ENCODE measurements around the gene GAL3ST1.
A peak's percentile ranks its signal among the peaks of the same experiment; 100 is the strongest.

The GAL3ST1 gene

DNA sequence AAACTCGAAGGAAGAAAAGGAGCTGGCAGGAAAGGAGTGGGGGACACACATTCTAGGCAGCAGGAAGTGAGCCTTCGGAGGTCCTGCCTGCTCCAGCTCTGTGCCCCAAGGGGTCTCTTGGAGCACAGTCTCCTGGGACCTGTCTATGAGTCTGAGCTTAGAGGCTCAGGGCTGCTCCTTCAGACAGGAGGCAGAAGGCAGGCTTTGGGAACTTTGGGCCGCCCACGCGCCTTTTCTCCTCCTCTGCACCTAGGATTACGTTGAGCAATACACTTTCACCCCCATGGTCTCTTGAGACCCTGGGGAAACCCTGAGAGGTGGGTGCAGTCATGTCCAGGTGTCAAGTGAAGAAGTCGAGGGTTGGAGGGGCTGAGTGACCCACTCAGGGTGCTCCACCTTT is 33.5 kb upstream of the GAL3ST1 start:
- Histone ChIP-seq H3K27ac (no peak overlapping the region), H3K4me1 (peaks cover 4% of the 10 kb centered on the region), H3K4me2 (ENCODE audit: low read length) (no peak overlapping the region), H3K36me3 (ENCODE audit: control insufficient read depth, insufficient read depth, low read length) (no peaks in the 10 kb centered on the region), H2AFZ (no peak overlapping the region), H3K9ac (no peak overlapping the region), H3K27me3 (ENCODE audit: control insufficient read depth, insufficient read depth, low read length) (no peaks in the 10 kb centered on the region), H3K79me2 (no peaks in the 10 kb centered on the region), H3K9me3 (ENCODE audit: control insufficient read depth, low read length) (no peaks in the 10 kb centered on the region), H3K4me3 (ENCODE audit: low read depth, low read length) (no peak overlapping the region)
- TF ChIP-seq CTCF (IDR thresholded peaks at IDR 0.05), result no peak

DNA sequence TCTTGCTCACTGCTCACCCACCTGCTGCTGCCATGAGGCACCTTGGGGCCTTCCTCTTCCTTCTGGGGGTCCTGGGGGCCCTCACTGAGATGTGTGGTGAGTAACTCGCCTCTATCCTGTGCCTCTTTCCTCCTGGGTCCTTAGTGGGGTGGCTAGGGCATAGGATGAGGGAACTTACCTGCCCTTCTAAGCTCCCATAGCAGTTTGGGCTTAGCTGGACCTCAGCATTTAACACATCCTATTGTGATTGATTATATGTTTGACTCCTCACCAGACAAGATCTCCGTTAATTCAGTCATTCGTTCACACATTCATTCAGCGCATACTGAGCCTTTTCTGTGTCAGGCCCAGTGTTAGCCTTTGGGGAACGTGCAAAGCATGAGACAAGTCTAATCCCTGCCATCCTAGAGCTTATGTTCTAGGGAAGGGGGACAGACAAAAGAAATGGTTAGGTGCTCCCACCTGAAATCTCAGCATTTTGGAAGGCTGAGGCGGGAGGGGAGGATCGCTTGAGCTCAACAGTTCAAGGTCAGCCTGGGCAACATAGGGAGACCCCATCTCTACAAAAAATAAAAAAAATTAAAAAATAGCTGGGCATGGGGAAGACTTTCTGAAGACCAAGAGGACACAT is 33.0 kb upstream of the GAL3ST1 start:
- Histone ChIP-seq H3K27ac (peak overlapping the region; percentile 61), H3K79me2 (no peaks in the 10 kb centered on the region), H2AFZ (peak overlapping the region; percentile 91), H3K4me1 (peaks cover 4% of the 10 kb centered on the region), H3K4me2 (ENCODE audit: low read length) (peak overlapping the region; percentile 75), H3K27me3 (ENCODE audit: control insufficient read depth, insufficient read depth, low read length) (no peaks in the 10 kb centered on the region), H3K36me3 (ENCODE audit: control insufficient read depth, insufficient read depth, low read length) (no peaks in the 10 kb centered on the region), H3K4me3 (ENCODE audit: low read depth, low read length) (no peak overlapping the region), H3K9ac (no peak overlapping the region), H3K9me3 (ENCODE audit: control insufficient read depth, low read length) (no peaks in the 10 kb centered on the region)
- TF ChIP-seq CTCF (IDR thresholded peaks at IDR 0.05), result no peak

GRCh38 chr22:30606455-30607299 is 32.2 kb upstream of the GAL3ST1 start, which contains the start of gene TCN2:
Gene TCN2, plus strand, starts transcription at chr22:30607174. Its CDS starts 158 bp downstream, at chr22:30607332.
- Histone ChIP-seq H3K36me3 (ENCODE audit: control insufficient read depth, insufficient read depth, low read length) (no peaks in the 10 kb centered on the region), H3K4me2 (ENCODE audit: low read length) (peak within 1 kb of the TSS; percentile 75), H3K79me2 (no peaks in the 10 kb centered on the region), H3K27ac (peak within 1 kb of the TSS; percentile 61), H3K9ac (no peak within 1 kb of the TSS), H3K4me1 (peaks cover 4% of the 10 kb centered on the region), H3K4me3 (ENCODE audit: low read depth, low read length) (peak within 1 kb of the TSS; percentile 41), H2AFZ (peak within 1 kb of the TSS; percentile 91), H3K9me3 (ENCODE audit: control insufficient read depth, low read length) (no peaks in the 10 kb centered on the region), H3K27me3 (ENCODE audit: control insufficient read depth, insufficient read depth, low read length) (no peaks in the 10 kb centered on the region)
- TF ChIP-seq CTCF (IDR thresholded peaks at IDR 0.05), result no peak

DNA sequence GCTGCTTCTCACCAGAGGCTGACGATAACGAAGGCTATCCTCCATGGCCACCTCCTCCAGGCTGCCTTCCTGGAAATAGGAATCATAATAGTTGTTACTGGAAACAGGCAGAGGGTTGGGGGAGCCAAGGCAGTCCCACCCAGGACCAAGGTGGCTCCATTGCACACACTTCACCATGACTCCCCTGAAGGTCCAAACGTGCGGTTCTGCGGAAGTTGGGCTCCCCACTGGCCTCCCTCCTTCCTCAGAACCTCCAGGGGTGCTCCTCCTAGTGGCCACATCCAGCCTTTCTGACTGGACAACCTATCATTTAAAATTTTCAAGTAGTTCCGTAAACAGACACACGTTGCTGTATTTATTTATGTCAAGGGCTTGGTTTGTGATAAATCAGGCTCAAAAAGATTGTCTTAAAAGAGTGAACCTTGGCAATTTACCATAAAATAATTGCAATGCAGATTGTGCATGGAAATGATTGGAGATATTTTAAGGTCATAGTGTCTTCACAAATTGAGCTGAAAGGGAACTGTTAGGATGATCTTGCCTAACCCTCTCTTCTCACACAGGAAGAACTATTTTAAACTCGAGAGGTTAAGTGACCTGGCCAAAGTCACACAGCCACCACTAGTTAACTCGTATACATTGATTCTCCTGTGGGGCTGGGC is 31.1 kb upstream of the GAL3ST1 start:
- Histone ChIP-seq H3K79me2 (no peaks in the 10 kb centered on the region), H3K27me3 (ENCODE audit: control insufficient read depth, insufficient read depth, low read length) (no peaks in the 10 kb centered on the region), H2AFZ (peak overlapping the region; percentile 10), H3K36me3 (ENCODE audit: control insufficient read depth, insufficient read depth, low read length) (no peaks in the 10 kb centered on the region), H3K27ac (no peak overlapping the region), H3K4me3 (ENCODE audit: low read depth, low read length) (no peak overlapping the region), H3K4me1 (peaks cover 4% of the 10 kb centered on the region), H3K9ac (no peak overlapping the region), H3K9me3 (ENCODE audit: control insufficient read depth, low read length) (no peaks in the 10 kb centered on the region), H3K4me2 (ENCODE audit: low read length) (no peak overlapping the region)
- TF ChIP-seq CTCF (IDR thresholded peaks at IDR 0.05), result peak; percentile 45

Data from parathyroid adenoma (tissue), 2 donors.